Epidermal melanocyte (primary cell): ENCODE results near the gene C10orf90.

Experiments used
- DNase-seq: peaks from one replicate; pipeline ENCODE4 v3.0.0; 2011; ENCODE audit warnings: low spot score; ENCODE audit not compliant: insufficient read length

The C10orf90 gene

GRCh38 chr10:126504063-126504760, 166.3 kb downstream of the C10orf90 start:
- DNase-seq, result peak; percentile 38

- no peak for DNase-seq
These were observed 167.0 kb downstream of the C10orf90 start for GRCh38 chr10:126503392-126504062.

- DNase-seq, result no peak
These were observed 168.1 kb downstream of the C10orf90 start for GRCh38 chr10:126502441-126502840.

- no peak for DNase-seq
These were observed 168.7 kb downstream of the C10orf90 start for GRCh38 chr10:126501828-126502227.

GRCh38 chr10:126500866-126501265, 169.6 kb downstream of the C10orf90 start:
- peak; percentile 26 for DNase-seq

- DNase-seq, result no peak
These were observed 170.3 kb downstream of the C10orf90 start for GRCh38 chr10:126500185-126500584.

- no peak for DNase-seq
These were observed 170.7 kb downstream of the C10orf90 start for GRCh38 chr10:126499744-126500143.

GRCh38 chr10:126497672-126498071, 172.8 kb downstream of the C10orf90 start:
- DNase-seq, result no peak

GRCh38 chr10:126496771-126497545, 173.5 kb downstream of the C10orf90 start:
- DNase-seq, result no peak

GRCh38 chr10:126491476-126491875, 179.0 kb downstream of the C10orf90 start:
- DNase-seq, result no peak

- no peak for DNase-seq
These were observed 189.3 kb downstream of the C10orf90 start for GRCh38 chr10:126481181-126481580.

GRCh38 chr10:126480648-126481047, 189.8 kb downstream of the C10orf90 start:
- DNase-seq, result no peak

- no peak for DNase-seq
These were observed 191.1 kb downstream of the C10orf90 start for GRCh38 chr10:126479280-126479895.

GRCh38 chr10:126478546-126478945, 191.9 kb downstream of the C10orf90 start:
- no peak for DNase-seq

GRCh38 chr10:126476246-126476645, 194.2 kb downstream of the C10orf90 start:
- no peak for DNase-seq

- no peak for DNase-seq
These were observed 195.3 kb downstream of the C10orf90 start for GRCh38 chr10:126475074-126475691.

- DNase-seq, result no peak
These were observed 196.5 kb downstream of the C10orf90 start for GRCh38 chr10:126474031-126474430.

GRCh38 chr10:126470991-126471390, 199.5 kb downstream of the C10orf90 start:
- DNase-seq, result no peak

GRCh38 chr10:126469692-126470091, 200.8 kb downstream of the C10orf90 start:
- DNase-seq, result no peak

GRCh38 chr10:126468876-126469643, 201.4 kb downstream of the C10orf90 start:
- peak; percentile 31 for DNase-seq

- no peak for DNase-seq
These were observed 202.0 kb downstream of the C10orf90 start for GRCh38 chr10:126468467-126468866.
